ENCODE measurements around the gene RTP5. TPM values are rescaled to one million over a fixed set of nuclear protein-coding genes. Genes with fewer than 3 reads are reported as not detected.
"Not testable (repeated sequence)": the region's sequence is repeated elsewhere in the genome, so short reads cannot be mapped to it uniquely, and the experiment has no call there.

The RTP5 gene
- total and polyA plus RNA-seq, 2 experiments from 2014 or later: not detected

DNA sequence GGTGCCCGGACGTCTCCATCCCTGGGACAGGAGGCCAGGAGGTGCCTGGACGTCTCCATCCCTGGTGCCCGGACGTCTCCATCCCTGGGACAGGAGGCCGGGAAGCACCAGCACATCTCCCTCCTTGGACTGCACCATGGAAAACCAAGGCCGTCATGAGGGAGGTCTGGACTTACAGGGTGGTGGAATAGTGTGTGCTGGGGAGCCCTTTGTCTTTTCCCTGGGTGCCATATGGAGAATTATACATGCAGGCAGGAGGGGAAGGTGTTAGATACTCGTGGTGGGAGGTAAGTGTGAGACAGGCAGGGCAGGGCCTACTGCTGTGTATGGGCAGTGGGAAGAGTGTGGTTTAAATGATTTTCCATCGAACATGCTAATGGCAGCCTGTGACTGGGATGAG, 52.9 kb downstream of the RTP5 start:
- no peak overlapping the region for H3K27ac ChIP-seq
- H3K79me2 ChIP-seq: no peaks in the 10 kb centered on the region
- no peaks in the 10 kb centered on the region for H3K27me3 ChIP-seq
- no peaks in the 10 kb centered on the region for H3K9me3 ChIP-seq (ENCODE audit: low read depth)
- no peaks in the 10 kb centered on the region for H3K36me3 ChIP-seq (replicated peaks; ENCODE audit: insufficient read depth, low read depth)
- H3K4me3 ChIP-seq: no peak overlapping the region
- TF ChIP-seq, protein P1, sequence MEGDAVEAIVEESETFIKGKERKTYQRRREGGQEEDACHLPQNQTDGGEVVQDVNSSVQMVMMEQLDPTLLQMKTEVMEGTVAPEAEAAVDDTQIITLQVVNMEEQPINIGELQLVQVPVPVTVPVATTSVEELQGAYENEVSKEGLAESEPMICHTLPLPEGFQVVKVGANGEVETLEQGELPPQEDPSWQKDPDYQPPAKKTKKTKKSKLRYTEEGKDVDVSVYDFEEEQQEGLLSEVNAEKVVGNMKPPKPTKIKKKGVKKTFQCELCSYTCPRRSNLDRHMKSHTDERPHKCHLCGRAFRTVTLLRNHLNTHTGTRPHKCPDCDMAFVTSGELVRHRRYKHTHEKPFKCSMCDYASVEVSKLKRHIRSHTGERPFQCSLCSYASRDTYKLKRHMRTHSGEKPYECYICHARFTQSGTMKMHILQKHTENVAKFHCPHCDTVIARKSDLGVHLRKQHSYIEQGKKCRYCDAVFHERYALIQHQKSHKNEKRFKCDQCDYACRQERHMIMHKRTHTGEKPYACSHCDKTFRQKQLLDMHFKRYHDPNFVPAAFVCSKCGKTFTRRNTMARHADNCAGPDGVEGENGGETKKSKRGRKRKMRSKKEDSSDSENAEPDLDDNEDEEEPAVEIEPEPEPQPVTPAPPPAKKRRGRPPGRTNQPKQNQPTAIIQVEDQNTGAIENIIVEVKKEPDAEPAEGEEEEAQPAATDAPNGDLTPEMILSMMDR (IDR thresholded peaks at IDR 0.05; ENCODE audit: poor library complexity): no peak
- TF ChIP-seq EZH2phosphoT487 (IDR thresholded peaks at IDR 0.05; ENCODE audit: low read depth, severe bottlenecking, unreplicated experiment): no peak
- TF ChIP-seq EZH2 (IDR thresholded peaks at IDR 0.05; ENCODE audit: borderline replicate concordance): no peak
- H3K9me2 ChIP-seq (replicated peaks; ENCODE audit: insufficient read depth): no peaks in the 10 kb centered on the region
- H3K4me1 ChIP-seq (ENCODE audit: insufficient read depth): no peaks in the 10 kb centered on the region
- no peak overlapping the region for H3K4me2 ChIP-seq
- H2AFZ ChIP-seq: no peak overlapping the region
- no peak for DNase-seq (ENCODE audit: low spot score)
- 87% methylated on average over 9 of the region's 9 CpGs for WGBS (ENCODE audit: low lambda C conversion rate, missing lambda C conversion rate)
- no peaks in the 10 kb centered on the region for H4K20me1 ChIP-seq (ENCODE audit: insufficient read depth, poor library complexity, severe bottlenecking)

DNA sequence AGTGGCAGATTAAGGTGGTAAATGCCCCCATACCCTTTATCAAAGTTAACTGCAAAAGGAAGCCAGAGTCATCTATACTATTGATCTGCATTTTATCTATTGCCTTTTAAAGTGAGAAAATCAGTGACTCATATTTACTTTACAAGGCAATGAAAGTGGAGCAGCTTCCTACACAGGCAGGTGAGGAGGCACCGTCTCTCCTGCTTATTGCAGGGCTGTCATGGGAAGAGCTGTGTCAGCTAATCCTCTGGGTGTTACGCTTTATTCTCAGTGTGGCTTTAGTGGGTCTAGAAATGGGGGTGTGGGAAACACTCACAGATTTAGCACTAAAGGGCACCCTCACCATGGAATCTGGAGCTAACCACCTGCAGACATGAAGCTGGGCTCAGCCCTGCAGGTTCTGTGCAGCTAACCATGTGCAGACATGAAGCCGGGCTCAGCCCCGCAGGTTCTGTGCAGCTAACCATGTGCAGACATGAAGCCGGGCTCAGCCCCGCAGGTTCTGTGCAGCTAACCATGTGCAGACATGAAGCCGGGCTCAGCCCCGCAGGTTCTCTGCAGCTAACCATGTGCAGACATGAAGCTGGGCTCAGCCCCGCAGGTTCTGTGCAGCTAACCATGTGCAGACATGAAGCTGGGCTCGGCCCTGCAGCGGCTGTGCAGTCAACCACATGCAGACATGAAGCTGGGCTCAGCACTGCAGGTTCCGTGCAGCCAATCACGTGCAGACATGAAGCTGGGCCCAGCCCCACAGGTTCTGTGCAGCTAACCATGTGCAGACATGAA, 53.5 kb downstream of the RTP5 start:
- not testable (repeated sequence) for H3K4me1 ChIP-seq (ENCODE audit: insufficient read depth); H3K4me2 ChIP-seq; H2AFZ ChIP-seq; H3K9me2 ChIP-seq (replicated peaks; ENCODE audit: insufficient read depth); H3K4me3 ChIP-seq; H3K27ac ChIP-seq; H3K27me3 ChIP-seq; H3K79me2 ChIP-seq; H3K36me3 ChIP-seq (replicated peaks; ENCODE audit: insufficient read depth, low read depth); H4K20me1 ChIP-seq (ENCODE audit: insufficient read depth, poor library complexity, severe bottlenecking); DNase-seq (ENCODE audit: low spot score); H3K9me3 ChIP-seq (ENCODE audit: low read depth)
- 79% methylated on average over 13 of the region's 13 CpGs for WGBS (ENCODE audit: low lambda C conversion rate, missing lambda C conversion rate)

Other genes with a start within 250 kb of the RTP5 start
- gene THAP4, start 232.6 kb upstream of the RTP5 start, total RNA-seq: 33.5 and 43.2 TPM in 2 replicates
- gene THAP4, start 232.6 kb upstream of the RTP5 start, polyA plus RNA-seq: 58.1 and 59.8 TPM in 2 replicates
- gene ATG4B, start 232.0 kb upstream of the RTP5 start, total RNA-seq: 61.0 and 61.3 TPM in 2 replicates
- gene ATG4B, start 232.0 kb upstream of the RTP5 start, polyA plus RNA-seq: 108 and 126 TPM in 2 replicates
- gene DTYMK, start 182.9 kb upstream of the RTP5 start, total RNA-seq: 18.9 and 20.7 TPM in 2 replicates
- 52.3 and 55.5 TPM in 2 replicates for gene DTYMK, start 182.9 kb upstream of the RTP5 start, polyA plus RNA-seq
- 17.5 and 33.4 TPM in 2 replicates for gene ING5, start 167.7 kb upstream of the RTP5 start, total RNA-seq
- 27.6 and 28.9 TPM in 2 replicates for gene ING5, start 167.7 kb upstream of the RTP5 start, polyA plus RNA-seq
- gene D2HGDH, start 135.1 kb upstream of the RTP5 start, total RNA-seq: 12.9 TPM in 2 replicates
- 41.2 and 54.8 TPM in 2 replicates for gene D2HGDH, start 135.1 kb upstream of the RTP5 start, polyA plus RNA-seq
- gene GAL3ST2, start 92.9 kb upstream of the RTP5 start, total RNA-seq: 0.20 and 0.53 TPM in 2 replicates
- gene GAL3ST2, start 92.9 kb upstream of the RTP5 start, polyA plus RNA-seq: not detected in 2 replicates
- 6.8 and 9.3 TPM in 2 replicates for gene NEU4, start 60.5 kb upstream of the RTP5 start, total RNA-seq
- gene NEU4, start 60.5 kb upstream of the RTP5 start, polyA plus RNA-seq: 8.7 and 10.2 TPM in 2 replicates
- gene PDCD1, start 10.8 kb upstream of the RTP5 start, total RNA-seq: not detected in 2 replicates
- 0.44 and 0.84 TPM in 2 replicates for gene PDCD1, start 10.8 kb upstream of the RTP5 start, polyA plus RNA-seq